GM10266 (cell line): Measurements from ENCODE around the gene MIXL1.

Experiments
- DNase-seq: peaks from one replicate; pipeline ENCODE4 v3.0.0; 2012; ENCODE audit errors: extremely low spot score
- CTCF ChIP-seq: IDR thresholded peaks from 2 replicates; pipeline ENCODE4 v1.5.1; 2012; ENCODE audit warnings: mild to moderate bottlenecking, low read depth; ENCODE audit not compliant: control insufficient read depth, insufficient read depth; ENCODE audit errors: missing control alignments

The MIXL1 gene

GRCh38 chr1:226204198-226204597, 19.3 kb upstream of the MIXL1 start:
- no peak for TF ChIP-seq CTCF

GRCh38 chr1:226207048-226207447, 16.4 kb upstream of the MIXL1 start:
- no peak for TF ChIP-seq CTCF
- DNase-seq, result no peak

More at GRCh38 chr1:226204198-226204597, 19.3 kb upstream of the MIXL1 start:
- no peak for DNase-seq

GRCh38 chr1:226209307-226210059, 14.0 kb upstream of the MIXL1 start:
- no peak for TF ChIP-seq CTCF
- DNase-seq, result no peak

- TF ChIP-seq CTCF, result no peak
- no peak for DNase-seq
Observed at GRCh38 chr1:226210571-226211176, 12.8 kb upstream of the MIXL1 start.

- no peak for TF ChIP-seq CTCF
- no peak for DNase-seq
Observed at GRCh38 chr1:226211181-226211821, 12.2 kb upstream of the MIXL1 start.

- TF ChIP-seq CTCF, result no peak
- DNase-seq, result no peak
Observed at GRCh38 chr1:226212545-226212944, 10.9 kb upstream of the MIXL1 start.

- TF ChIP-seq CTCF, result no peak
- no peak for DNase-seq
Observed at GRCh38 chr1:226215239-226215638, 8.2 kb upstream of the MIXL1 start.
